Measurements from ENCODE around the gene IRF1. TPM values are rescaled to one million over a fixed set of nuclear protein-coding genes. Genes with fewer than 3 reads are reported as not detected.
A peak's percentile ranks its signal among the peaks of the same experiment; 100 is the strongest.
"Not testable (repeated sequence)": the region's sequence is repeated elsewhere in the genome, so short reads cannot be mapped to it uniquely, and the experiment has no call there.

IRF1 gene
- total RNA-seq (ENCODE audit: insufficient read depth, low replicate concordance) = 13.7 TPM

- DNase-seq (ENCODE audit: low spot score) = peak; percentile 98
Observed at GRCh38 chr5:132490484-132491367, at the start of gene IRF1. IRF1 (minus strand) TSS chr5:132490773; CDS start chr5:132489478, 1,295 bp downstream.

GRCh38 chr5:132540149-132540548 is 49.6 kb upstream of the IRF1 start:
- no peak for DNase-seq (ENCODE audit: low spot score)

GRCh38 chr5:132539716-132540115 is 49.1 kb upstream of the IRF1 start:
- DNase-seq (ENCODE audit: low spot score) = no peak

GRCh38 chr5:132530946-132531345 is 40.4 kb upstream of the IRF1 start:
- DNase-seq (ENCODE audit: low spot score) = no peak

- DNase-seq (ENCODE audit: low spot score) = no peak
Observed at GRCh38 chr5:132528866-132529634, 38.5 kb upstream of the IRF1 start.

GRCh38 chr5:132528021-132528420 is 37.4 kb upstream of the IRF1 start:
- no peak for DNase-seq (ENCODE audit: low spot score)

GRCh38 chr5:132526974-132527564 is 36.5 kb upstream of the IRF1 start:
- no peak for DNase-seq (ENCODE audit: low spot score)

GRCh38 chr5:132526290-132526973 is 35.9 kb upstream of the IRF1 start:
- peak; percentile 57 for DNase-seq (ENCODE audit: low spot score)

- no peak for DNase-seq (ENCODE audit: low spot score)
Observed at GRCh38 chr5:132525299-132525724, 34.7 kb upstream of the IRF1 start.

- not testable (repeated sequence) for DNase-seq (ENCODE audit: low spot score)
Observed at GRCh38 chr5:132524877-132525276, 34.3 kb upstream of the IRF1 start.

- not testable (repeated sequence) for DNase-seq (ENCODE audit: low spot score)
Observed at GRCh38 chr5:132522067-132522466, 31.5 kb upstream of the IRF1 start.

- DNase-seq (ENCODE audit: low spot score) = not testable (repeated sequence)
Observed at GRCh38 chr5:132513618-132514336, 23.2 kb upstream of the IRF1 start.

GRCh38 chr5:132510076-132510475 is 19.5 kb upstream of the IRF1 start:
- no peak for DNase-seq (ENCODE audit: low spot score)

- DNase-seq (ENCODE audit: low spot score) = peak; percentile 67
Observed at GRCh38 chr5:132506094-132506692, 15.6 kb upstream of the IRF1 start.

- no peak for DNase-seq (ENCODE audit: low spot score)
Observed at GRCh38 chr5:132505641-132506040, 15.1 kb upstream of the IRF1 start.

- no peak for DNase-seq (ENCODE audit: low spot score)
Observed at GRCh38 chr5:132504746-132505145, 14.2 kb upstream of the IRF1 start.

GRCh38 chr5:132503244-132503643 is 12.7 kb upstream of the IRF1 start:
- DNase-seq (ENCODE audit: low spot score) = no peak

- no peak for DNase-seq (ENCODE audit: low spot score)
Observed at GRCh38 chr5:132501961-132502931, 11.7 kb upstream of the IRF1 start.

- DNase-seq (ENCODE audit: low spot score) = no peak
Observed at GRCh38 chr5:132501629-132501956, 11.0 kb upstream of the IRF1 start.
